ENCODE data around the gene PDE8A. TPM values are rescaled to one million over a fixed set of nuclear protein-coding genes. Genes with fewer than 3 reads are reported as not detected.

Gene PDE8A
- total RNA-seq, 2 experiments from 2014 or later, result 28.3 to 32.3 TPM

DNA sequence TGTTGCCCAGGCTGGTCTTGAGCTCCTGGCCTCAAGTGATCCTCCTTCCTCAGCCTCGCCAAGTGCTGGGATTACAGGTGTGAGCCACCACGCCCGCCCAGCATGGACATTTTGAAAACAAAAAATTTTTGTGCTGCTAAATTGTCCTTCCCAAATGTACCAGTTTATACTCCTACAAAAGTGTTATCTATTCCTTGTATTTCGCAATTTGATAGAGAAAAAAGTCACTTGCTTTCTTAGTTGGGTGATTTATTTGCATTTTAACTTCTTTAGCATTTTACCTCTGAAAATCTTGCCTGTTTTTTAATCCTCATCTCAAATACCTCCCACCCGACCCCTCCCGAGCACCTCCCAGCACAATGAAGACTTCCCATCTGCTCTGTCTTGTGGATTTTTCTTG, 46.8 kb downstream of the PDE8A start:
- Histone ChIP-seq H3K9me3 (ENCODE audit: low read length) (no peaks in the 10 kb centered on the region), H3K36me3 (ENCODE audit: insufficient read depth, low read length) (no peaks in the 10 kb centered on the region), H3K79me2 (ENCODE audit: insufficient read depth, low read depth, low read length) (no peaks in the 10 kb centered on the region), H3K27ac (ENCODE audit: low read depth, low read length, poor library complexity, severe bottlenecking) (no peak overlapping the region), H3K9me2 (ENCODE audit: insufficient read depth, low read length) (no peaks in the 10 kb centered on the region), H3K4me3 (ENCODE audit: low read depth, low read length, poor library complexity, severe bottlenecking) (no peak overlapping the region), H4K20me1 (ENCODE audit: insufficient read depth, low read length) (no peaks in the 10 kb centered on the region), H3K4me2 (ENCODE audit: low read length) (no peak overlapping the region), H3K4me1 (ENCODE audit: insufficient read depth, low read length, poor library complexity, severe bottlenecking) (no peaks in the 10 kb centered on the region), H2AFZ (ENCODE audit: low read length) (no peak overlapping the region)
- POLR2A ChIA-PET, result interaction anchor here (0.7 kb wide), 1 partner anchor 147 kb away, joined by 3 read pairs; no protein-coding TSS in a partner anchor
- intact Hi-C loops (cut with micrococcal nuclease; ENCODE audit: unreplicated experiment), result no loop called here
- DNase-seq (ENCODE audit: low spot score), result no peak
- CTCF ChIA-PET (ENCODE audit: unreplicated experiment), result no interaction called here
- BruUV-seq (replicated peaks), result no TSS peak
- TF ChIP-seq EZH2phosphoT487 (IDR thresholded peaks at IDR 0.05; ENCODE audit: borderline replicate concordance, low read depth, low read length), result no peak
- TF ChIP-seq, protein P1, sequence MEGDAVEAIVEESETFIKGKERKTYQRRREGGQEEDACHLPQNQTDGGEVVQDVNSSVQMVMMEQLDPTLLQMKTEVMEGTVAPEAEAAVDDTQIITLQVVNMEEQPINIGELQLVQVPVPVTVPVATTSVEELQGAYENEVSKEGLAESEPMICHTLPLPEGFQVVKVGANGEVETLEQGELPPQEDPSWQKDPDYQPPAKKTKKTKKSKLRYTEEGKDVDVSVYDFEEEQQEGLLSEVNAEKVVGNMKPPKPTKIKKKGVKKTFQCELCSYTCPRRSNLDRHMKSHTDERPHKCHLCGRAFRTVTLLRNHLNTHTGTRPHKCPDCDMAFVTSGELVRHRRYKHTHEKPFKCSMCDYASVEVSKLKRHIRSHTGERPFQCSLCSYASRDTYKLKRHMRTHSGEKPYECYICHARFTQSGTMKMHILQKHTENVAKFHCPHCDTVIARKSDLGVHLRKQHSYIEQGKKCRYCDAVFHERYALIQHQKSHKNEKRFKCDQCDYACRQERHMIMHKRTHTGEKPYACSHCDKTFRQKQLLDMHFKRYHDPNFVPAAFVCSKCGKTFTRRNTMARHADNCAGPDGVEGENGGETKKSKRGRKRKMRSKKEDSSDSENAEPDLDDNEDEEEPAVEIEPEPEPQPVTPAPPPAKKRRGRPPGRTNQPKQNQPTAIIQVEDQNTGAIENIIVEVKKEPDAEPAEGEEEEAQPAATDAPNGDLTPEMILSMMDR (conservative IDR thresholded peaks at IDR 0.05; ENCODE audit: low read length), result no peak

DNA sequence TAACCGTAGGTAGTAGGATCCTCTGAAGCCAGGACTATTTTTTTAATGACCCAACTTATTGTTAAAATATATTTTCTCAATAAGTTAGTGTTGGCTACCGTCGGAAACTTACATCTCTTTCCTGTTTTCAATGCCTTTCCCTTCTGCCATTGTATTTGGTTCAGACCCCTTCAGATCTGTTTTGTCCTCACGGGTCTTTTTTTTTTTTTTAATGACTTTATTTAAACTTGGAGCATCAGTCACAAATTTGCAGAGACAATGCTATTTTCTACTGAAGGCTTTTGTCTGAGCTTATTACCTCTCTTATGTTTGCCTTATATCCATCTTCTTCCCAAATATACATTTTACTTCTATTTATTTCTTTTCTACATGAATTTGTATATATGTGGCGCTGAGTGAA, 47.6 kb downstream of the PDE8A start:
- H2AFZ ChIP-seq (ENCODE audit: low read length), result no peak overlapping the region
- ChIA-PET CTCF (ENCODE audit: unreplicated experiment) (no interaction called here), POLR2A (interaction anchor here (0.5 to 0.7 kb wide), 2 partner anchors 30 to 209 kb away, joined by 3 to 4 read pairs; no protein-coding TSS in a partner anchor)
- H3K9me3 ChIP-seq (ENCODE audit: low read length), result no peaks in the 10 kb centered on the region
- H3K9me2 ChIP-seq (ENCODE audit: insufficient read depth, low read length), result no peaks in the 10 kb centered on the region
- H3K4me1 ChIP-seq (ENCODE audit: insufficient read depth, low read length, poor library complexity, severe bottlenecking), result no peaks in the 10 kb centered on the region
- no peak overlapping the region for H3K4me3 ChIP-seq (ENCODE audit: low read depth, low read length, poor library complexity, severe bottlenecking)
- no TSS peak for BruUV-seq (replicated peaks)
- no peaks in the 10 kb centered on the region for H4K20me1 ChIP-seq (ENCODE audit: insufficient read depth, low read length)
- DNase-seq (ENCODE audit: low spot score), result no peak
- no peaks in the 10 kb centered on the region for H3K36me3 ChIP-seq (ENCODE audit: insufficient read depth, low read length)
- no peak for TF ChIP-seq EZH2phosphoT487 (IDR thresholded peaks at IDR 0.05; ENCODE audit: borderline replicate concordance, low read depth, low read length)
- TF ChIP-seq, protein P1 (conservative IDR thresholded peaks at IDR 0.05; ENCODE audit: low read length), result no peak
- no peak overlapping the region for H3K27ac ChIP-seq (ENCODE audit: low read depth, low read length, poor library complexity, severe bottlenecking)
- H3K79me2 ChIP-seq (ENCODE audit: insufficient read depth, low read depth, low read length), result no peaks in the 10 kb centered on the region
- H3K4me2 ChIP-seq (ENCODE audit: low read length), result no peak overlapping the region
- intact Hi-C loops (cut with micrococcal nuclease; ENCODE audit: unreplicated experiment), result no loop called here

DNA sequence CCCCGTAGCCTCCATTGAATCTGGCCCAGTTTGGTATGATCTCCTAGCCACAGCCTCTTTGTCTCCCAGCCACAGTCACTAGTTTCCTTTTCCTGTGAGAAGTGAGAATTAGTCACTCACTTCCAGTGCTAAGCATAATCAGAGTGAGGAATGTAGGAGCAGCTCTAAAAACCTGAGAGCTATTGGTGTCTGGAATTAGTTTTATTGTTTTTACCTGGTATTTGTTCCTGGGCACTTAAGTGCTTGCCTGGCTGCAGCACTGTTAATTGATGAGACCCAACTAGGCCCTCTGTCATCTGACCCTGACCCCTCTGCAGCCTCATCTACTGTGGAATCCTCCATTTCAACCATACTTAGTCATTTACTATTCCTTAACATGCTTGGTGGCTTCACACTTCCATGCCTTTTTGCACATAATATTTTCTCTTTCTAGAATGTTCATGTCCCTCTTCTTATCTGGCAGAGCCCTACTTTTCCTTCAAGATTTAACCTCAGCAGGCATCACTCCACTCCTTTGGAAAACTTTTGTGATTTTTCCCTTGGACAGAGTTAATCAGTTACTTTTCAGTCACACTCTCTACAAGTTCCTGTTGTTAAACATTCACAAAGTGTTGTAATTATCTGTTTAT, 48.8 kb downstream of the PDE8A start:
- DNase-seq (ENCODE audit: low spot score), result no peak
- intact Hi-C loops (cut with micrococcal nuclease; ENCODE audit: unreplicated experiment), result no loop called here

More for the DNA sequence above, 48.8 kb downstream of the PDE8A start:
- Histone ChIP-seq H3K27ac (ENCODE audit: low read depth, low read length, poor library complexity, severe bottlenecking) (no peak overlapping the region), H3K79me2 (ENCODE audit: insufficient read depth, low read depth, low read length) (no peaks in the 10 kb centered on the region), H3K4me2 (ENCODE audit: low read length) (no peak overlapping the region), H3K4me1 (ENCODE audit: insufficient read depth, low read length, poor library complexity, severe bottlenecking) (no peaks in the 10 kb centered on the region), H2AFZ (ENCODE audit: low read length) (no peak overlapping the region), H3K36me3 (ENCODE audit: insufficient read depth, low read length) (no peaks in the 10 kb centered on the region), H3K9me2 (ENCODE audit: insufficient read depth, low read length) (no peaks in the 10 kb centered on the region), H4K20me1 (ENCODE audit: insufficient read depth, low read length) (no peaks in the 10 kb centered on the region), H3K4me3 (ENCODE audit: low read depth, low read length, poor library complexity, severe bottlenecking) (no peak overlapping the region), H3K9me3 (ENCODE audit: low read length) (no peaks in the 10 kb centered on the region)
- CTCF ChIA-PET (ENCODE audit: unreplicated experiment), result interaction anchor here (1.0 kb wide), 1 partner anchor 50 kb away, joined by 3 read pairs; no protein-coding TSS in a partner anchor
- TF ChIP-seq, protein P1 (conservative IDR thresholded peaks at IDR 0.05; ENCODE audit: low read length), result no peak
- TF ChIP-seq EZH2phosphoT487 (IDR thresholded peaks at IDR 0.05; ENCODE audit: borderline replicate concordance, low read depth, low read length), result no peak
- no TSS peak for BruUV-seq (replicated peaks)
- POLR2A ChIA-PET, result interaction anchor here (1.0 kb wide), 1 partner anchor 9 kb away, joined by 4 read pairs; no protein-coding TSS in a partner anchor
